Astrocyte (in vitro differentiated cells and primary cell): ENCODE measurements around the gene MAP7D1.
A peak's percentile ranks its signal among the peaks of the same experiment; 100 is the strongest.

ENCODE experiments used
- EZH2 ChIP-seq: IDR thresholded peaks from 2 replicates; pipeline ENCODE4 v1.6.1; 2012; ENCODE audit warnings: mild to moderate bottlenecking, low read length, inconsistent platforms; ENCODE audit not compliant: insufficient read depth
- TF ChIP-seq, protein P1 (sequence below): IDR thresholded peaks from 2 replicates; pipeline ENCODE4 v1.5.1; 2011; ENCODE audit warnings: low read depth, mild to moderate bottlenecking, inconsistent platforms, low read length, moderate library complexity; ENCODE audit not compliant: insufficient read depth

DNA sequence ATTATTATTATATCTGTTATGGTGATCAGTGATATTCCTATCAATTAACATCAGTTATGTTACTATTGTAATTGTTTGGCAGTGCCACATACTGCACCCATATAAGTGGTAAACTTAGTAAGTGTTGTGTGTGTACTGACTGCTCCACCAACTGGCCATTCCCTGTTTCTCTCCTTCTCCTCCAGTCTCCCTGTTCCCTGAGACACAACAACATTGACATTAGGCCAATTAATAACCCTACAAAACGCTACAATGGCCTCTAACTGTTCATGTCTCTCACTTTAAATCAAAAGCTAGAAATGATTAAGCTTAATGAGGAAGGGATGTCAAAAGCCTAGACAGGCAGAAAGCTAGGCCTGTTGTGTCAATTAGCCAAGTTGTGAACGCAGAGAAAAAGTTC is 61.7 kb downstream of the MAP7D1 start:
- TF ChIP-seq EZH2: no peak
- TF ChIP-seq, protein P1, sequence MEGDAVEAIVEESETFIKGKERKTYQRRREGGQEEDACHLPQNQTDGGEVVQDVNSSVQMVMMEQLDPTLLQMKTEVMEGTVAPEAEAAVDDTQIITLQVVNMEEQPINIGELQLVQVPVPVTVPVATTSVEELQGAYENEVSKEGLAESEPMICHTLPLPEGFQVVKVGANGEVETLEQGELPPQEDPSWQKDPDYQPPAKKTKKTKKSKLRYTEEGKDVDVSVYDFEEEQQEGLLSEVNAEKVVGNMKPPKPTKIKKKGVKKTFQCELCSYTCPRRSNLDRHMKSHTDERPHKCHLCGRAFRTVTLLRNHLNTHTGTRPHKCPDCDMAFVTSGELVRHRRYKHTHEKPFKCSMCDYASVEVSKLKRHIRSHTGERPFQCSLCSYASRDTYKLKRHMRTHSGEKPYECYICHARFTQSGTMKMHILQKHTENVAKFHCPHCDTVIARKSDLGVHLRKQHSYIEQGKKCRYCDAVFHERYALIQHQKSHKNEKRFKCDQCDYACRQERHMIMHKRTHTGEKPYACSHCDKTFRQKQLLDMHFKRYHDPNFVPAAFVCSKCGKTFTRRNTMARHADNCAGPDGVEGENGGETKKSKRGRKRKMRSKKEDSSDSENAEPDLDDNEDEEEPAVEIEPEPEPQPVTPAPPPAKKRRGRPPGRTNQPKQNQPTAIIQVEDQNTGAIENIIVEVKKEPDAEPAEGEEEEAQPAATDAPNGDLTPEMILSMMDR: peak; percentile 16
